HL-60 (cell line): ENCODE results near the gene FABP7.

ENCODE experiments used
- DNase-seq, 2 experiments: peaks; one replicate each; pipeline ENCODE4 v3.0.0-alpha.2; 2010 to 2020; ENCODE audit warnings: low read depth in 1 of 2, low spot score in 1 of 2
- H3K27ac ChIP-seq: fragments of 250-450 bp; sonication (Bioruptor Pico); replicated peaks from 2 replicates; pipeline ENCODE4 v1.5.1; 2020; ENCODE audit warnings: mild to moderate bottlenecking, moderate library complexity
- H3K27me3 ChIP-seq: fragments of 250-450 bp; sonication (Bioruptor Pico); 2 replicates; pipeline ENCODE4 v1.5.1; 2021; ENCODE audit warnings: mild to moderate bottlenecking, moderate library complexity; ENCODE audit not compliant: insufficient read depth, poor library complexity, severe bottlenecking
- H3K4me3 ChIP-seq: replicated peaks from 2 replicates; pipeline ENCODE4 v1.5.1; 2011; ENCODE audit warnings: mild to moderate bottlenecking, control low read depth, low read length; ENCODE audit not compliant: insufficient read depth
- GABPA ChIP-seq: IDR thresholded peaks from 2 replicates; pipeline ENCODE4 v1.6.1; 2012; ENCODE audit warnings: low read depth
- POLR2AphosphoS5 ChIP-seq: IDR thresholded peaks from 2 replicates; pipeline ENCODE4 v1.6.1; 2012; ENCODE audit warnings: low read depth
- SPI1 ChIP-seq: IDR thresholded peaks from 2 replicates; pipeline ENCODE4 v1.6.1; 2012; ENCODE audit warnings: low read depth, mild to moderate bottlenecking, borderline replicate concordance
- TF ChIP-seq, protein P1 (sequence below): IDR thresholded peaks from one replicate; pipeline ENCODE4 v1.5.1; 2011; ENCODE audit warnings: low read length, control low read depth, inconsistent platforms; ENCODE audit not compliant: insufficient read depth
- TF ChIP-seq, protein P2 (sequence below): IDR thresholded peaks from 2 replicates; pipeline ENCODE4 v1.6.1; 2012; ENCODE audit warnings: low read depth; ENCODE audit not compliant: insufficient replicate concordance

Gene FABP7

DNA sequence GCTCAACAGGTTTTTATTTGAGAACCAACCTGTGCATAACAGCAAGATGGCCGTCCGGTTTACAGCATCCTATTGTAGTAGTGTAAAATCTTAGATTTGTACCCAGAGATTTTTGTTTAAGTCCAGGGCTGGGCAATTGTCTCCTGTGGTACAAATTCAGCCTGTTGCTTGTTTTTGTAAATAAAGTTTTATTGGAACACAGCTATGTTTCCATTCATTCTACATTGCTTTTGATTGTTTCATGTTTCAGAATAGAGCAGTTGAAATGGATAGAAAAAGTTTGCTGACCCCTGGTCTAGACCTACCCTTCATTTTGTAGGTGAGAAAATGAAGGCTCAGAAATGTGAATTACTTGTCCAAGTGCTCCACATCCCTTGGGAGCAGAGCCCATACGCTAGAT, 18.0 kb downstream of the FABP7 start:
- H3K27me3 ChIP-seq: no peaks in the 10 kb centered on the region
- DNase-seq: no peak
- TF ChIP-seq, protein P1, sequence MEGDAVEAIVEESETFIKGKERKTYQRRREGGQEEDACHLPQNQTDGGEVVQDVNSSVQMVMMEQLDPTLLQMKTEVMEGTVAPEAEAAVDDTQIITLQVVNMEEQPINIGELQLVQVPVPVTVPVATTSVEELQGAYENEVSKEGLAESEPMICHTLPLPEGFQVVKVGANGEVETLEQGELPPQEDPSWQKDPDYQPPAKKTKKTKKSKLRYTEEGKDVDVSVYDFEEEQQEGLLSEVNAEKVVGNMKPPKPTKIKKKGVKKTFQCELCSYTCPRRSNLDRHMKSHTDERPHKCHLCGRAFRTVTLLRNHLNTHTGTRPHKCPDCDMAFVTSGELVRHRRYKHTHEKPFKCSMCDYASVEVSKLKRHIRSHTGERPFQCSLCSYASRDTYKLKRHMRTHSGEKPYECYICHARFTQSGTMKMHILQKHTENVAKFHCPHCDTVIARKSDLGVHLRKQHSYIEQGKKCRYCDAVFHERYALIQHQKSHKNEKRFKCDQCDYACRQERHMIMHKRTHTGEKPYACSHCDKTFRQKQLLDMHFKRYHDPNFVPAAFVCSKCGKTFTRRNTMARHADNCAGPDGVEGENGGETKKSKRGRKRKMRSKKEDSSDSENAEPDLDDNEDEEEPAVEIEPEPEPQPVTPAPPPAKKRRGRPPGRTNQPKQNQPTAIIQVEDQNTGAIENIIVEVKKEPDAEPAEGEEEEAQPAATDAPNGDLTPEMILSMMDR: no peak
- TF ChIP-seq POLR2AphosphoS5 (no peak), GABPA (no peak), SPI1 (no peak)
- TF ChIP-seq, protein P2, sequence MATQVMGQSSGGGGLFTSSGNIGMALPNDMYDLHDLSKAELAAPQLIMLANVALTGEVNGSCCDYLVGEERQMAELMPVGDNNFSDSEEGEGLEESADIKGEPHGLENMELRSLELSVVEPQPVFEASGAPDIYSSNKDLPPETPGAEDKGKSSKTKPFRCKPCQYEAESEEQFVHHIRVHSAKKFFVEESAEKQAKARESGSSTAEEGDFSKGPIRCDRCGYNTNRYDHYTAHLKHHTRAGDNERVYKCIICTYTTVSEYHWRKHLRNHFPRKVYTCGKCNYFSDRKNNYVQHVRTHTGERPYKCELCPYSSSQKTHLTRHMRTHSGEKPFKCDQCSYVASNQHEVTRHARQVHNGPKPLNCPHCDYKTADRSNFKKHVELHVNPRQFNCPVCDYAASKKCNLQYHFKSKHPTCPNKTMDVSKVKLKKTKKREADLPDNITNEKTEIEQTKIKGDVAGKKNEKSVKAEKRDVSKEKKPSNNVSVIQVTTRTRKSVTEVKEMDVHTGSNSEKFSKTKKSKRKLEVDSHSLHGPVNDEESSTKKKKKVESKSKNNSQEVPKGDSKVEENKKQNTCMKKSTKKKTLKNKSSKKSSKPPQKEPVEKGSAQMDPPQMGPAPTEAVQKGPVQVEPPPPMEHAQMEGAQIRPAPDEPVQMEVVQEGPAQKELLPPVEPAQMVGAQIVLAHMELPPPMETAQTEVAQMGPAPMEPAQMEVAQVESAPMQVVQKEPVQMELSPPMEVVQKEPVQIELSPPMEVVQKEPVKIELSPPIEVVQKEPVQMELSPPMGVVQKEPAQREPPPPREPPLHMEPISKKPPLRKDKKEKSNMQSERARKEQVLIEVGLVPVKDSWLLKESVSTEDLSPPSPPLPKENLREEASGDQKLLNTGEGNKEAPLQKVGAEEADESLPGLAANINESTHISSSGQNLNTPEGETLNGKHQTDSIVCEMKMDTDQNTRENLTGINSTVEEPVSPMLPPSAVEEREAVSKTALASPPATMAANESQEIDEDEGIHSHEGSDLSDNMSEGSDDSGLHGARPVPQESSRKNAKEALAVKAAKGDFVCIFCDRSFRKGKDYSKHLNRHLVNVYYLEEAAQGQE: no peak
- no peak overlapping the region for H3K4me3 ChIP-seq
- H3K27ac ChIP-seq: no peak overlapping the region

DNA sequence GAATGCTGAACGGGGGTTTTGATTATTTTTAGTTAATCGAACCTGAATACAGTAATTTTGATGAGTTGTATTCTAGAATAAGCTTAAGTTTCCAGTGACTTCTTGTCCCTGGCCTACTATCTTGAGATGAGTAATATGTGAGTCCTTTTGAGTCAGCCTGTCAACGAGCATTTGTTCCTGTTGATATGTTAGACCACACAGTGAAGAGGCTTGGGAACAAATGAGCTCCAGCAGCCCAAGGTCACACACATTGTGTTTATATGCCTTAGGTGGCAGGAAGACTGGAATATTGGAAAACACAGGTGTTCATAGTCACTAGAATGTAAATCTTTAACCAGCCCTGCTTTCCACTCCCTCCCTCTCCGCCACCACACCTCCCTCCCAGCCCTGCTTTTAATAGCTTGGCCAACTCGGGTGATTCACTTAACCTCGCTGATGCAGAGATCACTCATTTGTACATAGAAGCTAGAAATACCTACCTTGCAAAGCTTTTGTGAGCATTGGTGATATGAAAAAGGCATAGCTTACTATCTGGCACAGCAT, 18.7 kb downstream of the FABP7 start:
- DNase-seq: no peak
- H3K27ac ChIP-seq: no peak overlapping the region

DNA sequence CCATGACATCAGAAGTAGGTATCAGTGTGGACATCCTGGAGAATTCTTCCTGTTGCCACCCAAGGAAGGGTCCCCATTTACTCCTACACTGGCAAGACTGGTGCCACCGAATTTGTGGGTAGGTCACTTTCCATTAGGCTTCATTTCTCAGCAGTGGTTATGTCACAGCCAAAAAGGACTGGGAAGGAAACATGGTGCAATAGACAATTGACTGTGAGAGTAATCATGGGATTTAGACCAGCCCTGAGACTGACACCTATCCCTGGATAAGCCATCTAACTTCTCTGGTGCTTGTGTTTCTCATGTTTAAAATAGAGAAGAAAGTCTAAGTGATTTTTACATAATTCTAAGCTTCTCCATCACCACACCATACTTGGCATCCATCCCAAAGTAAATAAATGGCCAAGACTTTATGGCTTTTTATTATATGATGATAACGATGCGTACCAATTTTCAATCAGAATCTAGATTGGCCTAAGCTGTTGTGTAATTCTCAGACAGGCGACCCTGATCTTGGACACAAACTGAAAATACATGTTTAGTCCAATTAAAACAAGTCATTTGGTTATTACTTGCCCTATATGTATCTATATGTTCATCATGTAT, 19.7 kb downstream of the FABP7 start:
- no peak for TF ChIP-seq GABPA
- no peak for TF ChIP-seq SPI1
- TF ChIP-seq, protein P1: no peak
- TF ChIP-seq POLR2AphosphoS5: no peak
- TF ChIP-seq, protein P2: no peak
- Histone ChIP-seq H3K4me3 (no peak overlapping the region), H3K27ac (no peak overlapping the region), H3K27me3 (no peaks in the 10 kb centered on the region)
- no peak for DNase-seq

More for the DNA sequence above, 18.7 kb downstream of the FABP7 start:
- no peak for TF ChIP-seq GABPA
- TF ChIP-seq, protein P1: no peak
- TF ChIP-seq SPI1: no peak
- no peak for TF ChIP-seq POLR2AphosphoS5
- H3K27me3 ChIP-seq: no peaks in the 10 kb centered on the region
- H3K4me3 ChIP-seq: no peak overlapping the region
